Panc1 (cell line): ENCODE data around the gene ASAH2. TPM values are rescaled to one million over a fixed set of nuclear protein-coding genes. Genes with fewer than 3 reads are reported as not detected.

Experiments
- ATAC-seq: fragments of 200-7000 bp; cut with Tn5 transposase; 2 replicates; pipeline ENCODE4 v1.9.1; 2020; ENCODE audit warnings: mild to moderate bottlenecking, moderate library complexity
- BruUV-seq: library from RNA; stranded (reverse); fragments of 400-500 nt; replicated peaks from 2 replicates; lab custom pipeline; 2021; lab: Mats Ljungman, UMichigan
- CTCF ChIA-PET: fragments of 300-600 bp; sonication (Branson Sonifier 250); formaldehyde crosslinking; loops from one replicate; lab custom pipeline; 2022; ENCODE audit warnings: antibody characterized with exemption; lab: Charles Lee
- POLR2A ChIA-PET: fragments of 300-600 bp; sonication (Branson Sonifier 250); formaldehyde crosslinking; loops from one replicate; lab custom pipeline; 2022; ENCODE audit warnings: antibody characterized with exemption; lab: Charles Lee
- DNase-seq: peaks from one replicate; pipeline ENCODE4 v3.0.0-alpha.2; 2010; ENCODE audit warnings: low read depth, low spot score
- H3K27ac ChIP-seq: 2 replicates; pipeline ENCODE4 v1.5.1; 2011; ENCODE audit warnings: mild to moderate bottlenecking, low read length, inconsistent platforms
- H3K27me3 ChIP-seq: fragments of 200-500 bp; sonication (Bioruptor generic); 2 replicates; pipeline ENCODE4 v1.6.0; 2014; ENCODE audit warnings: low read length, inconsistent platforms; ENCODE audit not compliant: control insufficient read depth, insufficient read depth
- H3K36me3 ChIP-seq: fragments of 200-500 bp; sonication (Bioruptor generic); 2 replicates; pipeline ENCODE4 v1.5.1; 2014; ENCODE audit warnings: inconsistent platforms, mild to moderate bottlenecking, low read length, moderate library complexity; ENCODE audit not compliant: control insufficient read depth, insufficient read depth
- H3K4me1 ChIP-seq: 2 replicates; pipeline ENCODE4 v1.5.1; 2011; ENCODE audit warnings: inconsistent platforms, mild to moderate bottlenecking, low read length, moderate library complexity; ENCODE audit not compliant: control insufficient read depth, insufficient read depth
- H3K4me3 ChIP-seq, 2 experiments: 2 replicates each; pipeline ENCODE4 v1.5.1; 2011 to 2012; ENCODE audit warnings: low read depth in 2 of 2, low read length in 2 of 2, mild to moderate bottlenecking in 2 of 2, inconsistent platforms in 1 of 2, moderate library complexity in 1 of 2
- H3K9me3 ChIP-seq: fragments of 200-500 bp; sonication (Bioruptor generic); 2 replicates; pipeline ENCODE4 v1.5.1; 2014; ENCODE audit warnings: low read depth, mild to moderate bottlenecking, inconsistent platforms, low read length, moderate library complexity; ENCODE audit not compliant: control insufficient read depth, insufficient read depth
- POLR2AphosphoS5 ChIP-seq: IDR thresholded peaks from 2 replicates; pipeline ENCODE4 v1.6.1; 2012; ENCODE audit warnings: mild to moderate bottlenecking, low read depth, low read length, moderate library complexity
- SIN3A ChIP-seq: IDR thresholded peaks from 2 replicates; pipeline ENCODE4 v1.6.1; 2012; ENCODE audit warnings: low read depth, mild to moderate bottlenecking, low read length, moderate library complexity, borderline replicate concordance; ENCODE audit not compliant: insufficient read depth
- TCF7L2 ChIP-seq: IDR thresholded peaks from 2 replicates; pipeline ENCODE4 v1.6.1; 2011; ENCODE audit warnings: mild to moderate bottlenecking, low read depth, low read length, inconsistent platforms
- in situ Hi-C: cut with HindIII; loops from 2 replicates; pipeline ENCODE4 v1.10.0; 2016; ENCODE audit warnings: low sequenced_read_pairs, low pct_unique_long_range_greater_than_20kb
- intact Hi-C: fragments of 100-400 bp; cut with micrococcal nuclease; formaldehyde crosslinking; loops from one replicate; pipeline ENCODE4 v1.10.0; 2022; ENCODE audit not compliant: unreplicated experiment
- total RNA-seq: library from RNA; stranded (reverse); gene quantifications from one replicate; pipeline ENCODE4 v1.2.1, GENCODE V29; 2021; ENCODE audit not compliant: unreplicated experiment
- TF ChIP-seq, protein P1 (sequence below): fragments of 450-650 bp; IDR thresholded peaks from 2 replicates; pipeline ENCODE4 v1.5.1; 2017; ENCODE audit warnings: mild to moderate bottlenecking
- TF ChIP-seq, protein P2 (sequence below), 2 experiments: IDR thresholded peaks; 2 replicates each; pipeline ENCODE4 v1.6.1; 2011 to 2012; ENCODE audit warnings: low read depth in 2 of 2, control low read depth in 1 of 2, low read length in 1 of 2, mild to moderate bottlenecking in 1 of 2, moderate library complexity in 1 of 2; ENCODE audit not compliant: insufficient read depth in 1 of 2

Gene ASAH2
- total RNA-seq, 1 experiment from 2014 or later, result 6.5 TPM

DNA sequence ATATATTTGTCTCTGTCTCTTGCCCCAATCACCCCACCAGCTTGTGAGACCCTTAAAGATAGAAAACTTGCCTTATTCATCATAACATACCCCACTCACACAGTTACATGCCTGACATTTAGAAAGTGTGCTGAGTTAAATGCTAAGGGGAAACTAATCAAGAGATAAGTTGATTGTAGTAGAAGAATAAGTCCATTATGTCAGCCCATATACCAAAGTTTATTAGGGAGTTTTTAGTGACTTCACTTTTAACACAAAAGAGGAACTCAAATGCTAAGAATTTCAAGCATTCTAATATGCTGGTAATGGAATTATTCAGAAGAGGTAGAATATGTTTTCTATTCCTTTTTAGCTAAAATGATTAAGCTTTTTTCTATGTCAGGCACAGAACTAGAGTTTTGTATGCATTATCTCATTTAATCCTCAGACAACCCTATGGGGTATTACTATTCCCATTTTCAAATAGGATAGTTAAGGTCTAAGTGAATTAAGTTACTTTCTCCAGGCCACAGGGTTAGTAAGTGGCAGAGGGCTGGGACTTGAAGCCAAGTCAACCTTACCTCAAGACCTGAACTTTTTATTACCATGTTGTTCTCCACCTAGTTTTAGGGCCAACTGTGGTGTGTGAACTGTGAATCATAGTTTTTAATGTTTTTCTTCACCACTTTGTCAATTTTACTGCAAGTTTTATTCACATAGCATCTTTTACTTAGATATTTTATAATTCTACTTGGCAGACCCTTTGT, 19.6 kb downstream of the ASAH2 start:
- ATAC-seq (no peak), DNase-seq (no peak)
- intact Hi-C loops (no loop called here), in situ Hi-C loops (no loop called here)
- no peak overlapping the region for H3K4me3 ChIP-seq
- no peaks in the 10 kb centered on the region for H3K9me3 ChIP-seq
- H3K4me1 ChIP-seq, result no peaks in the 10 kb centered on the region
- CTCF ChIA-PET, result no interaction called here
- BruUV-seq, result no TSS peak
- peaks cover 42% of the 10 kb centered on the region for H3K27me3 ChIP-seq
- POLR2A ChIA-PET, result no interaction called here
- TF ChIP-seq, protein P1, sequence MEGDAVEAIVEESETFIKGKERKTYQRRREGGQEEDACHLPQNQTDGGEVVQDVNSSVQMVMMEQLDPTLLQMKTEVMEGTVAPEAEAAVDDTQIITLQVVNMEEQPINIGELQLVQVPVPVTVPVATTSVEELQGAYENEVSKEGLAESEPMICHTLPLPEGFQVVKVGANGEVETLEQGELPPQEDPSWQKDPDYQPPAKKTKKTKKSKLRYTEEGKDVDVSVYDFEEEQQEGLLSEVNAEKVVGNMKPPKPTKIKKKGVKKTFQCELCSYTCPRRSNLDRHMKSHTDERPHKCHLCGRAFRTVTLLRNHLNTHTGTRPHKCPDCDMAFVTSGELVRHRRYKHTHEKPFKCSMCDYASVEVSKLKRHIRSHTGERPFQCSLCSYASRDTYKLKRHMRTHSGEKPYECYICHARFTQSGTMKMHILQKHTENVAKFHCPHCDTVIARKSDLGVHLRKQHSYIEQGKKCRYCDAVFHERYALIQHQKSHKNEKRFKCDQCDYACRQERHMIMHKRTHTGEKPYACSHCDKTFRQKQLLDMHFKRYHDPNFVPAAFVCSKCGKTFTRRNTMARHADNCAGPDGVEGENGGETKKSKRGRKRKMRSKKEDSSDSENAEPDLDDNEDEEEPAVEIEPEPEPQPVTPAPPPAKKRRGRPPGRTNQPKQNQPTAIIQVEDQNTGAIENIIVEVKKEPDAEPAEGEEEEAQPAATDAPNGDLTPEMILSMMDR, result no peak
- TF ChIP-seq TCF7L2 (no peak), SIN3A (no peak), POLR2AphosphoS5 (no peak)
- TF ChIP-seq, protein P2, sequence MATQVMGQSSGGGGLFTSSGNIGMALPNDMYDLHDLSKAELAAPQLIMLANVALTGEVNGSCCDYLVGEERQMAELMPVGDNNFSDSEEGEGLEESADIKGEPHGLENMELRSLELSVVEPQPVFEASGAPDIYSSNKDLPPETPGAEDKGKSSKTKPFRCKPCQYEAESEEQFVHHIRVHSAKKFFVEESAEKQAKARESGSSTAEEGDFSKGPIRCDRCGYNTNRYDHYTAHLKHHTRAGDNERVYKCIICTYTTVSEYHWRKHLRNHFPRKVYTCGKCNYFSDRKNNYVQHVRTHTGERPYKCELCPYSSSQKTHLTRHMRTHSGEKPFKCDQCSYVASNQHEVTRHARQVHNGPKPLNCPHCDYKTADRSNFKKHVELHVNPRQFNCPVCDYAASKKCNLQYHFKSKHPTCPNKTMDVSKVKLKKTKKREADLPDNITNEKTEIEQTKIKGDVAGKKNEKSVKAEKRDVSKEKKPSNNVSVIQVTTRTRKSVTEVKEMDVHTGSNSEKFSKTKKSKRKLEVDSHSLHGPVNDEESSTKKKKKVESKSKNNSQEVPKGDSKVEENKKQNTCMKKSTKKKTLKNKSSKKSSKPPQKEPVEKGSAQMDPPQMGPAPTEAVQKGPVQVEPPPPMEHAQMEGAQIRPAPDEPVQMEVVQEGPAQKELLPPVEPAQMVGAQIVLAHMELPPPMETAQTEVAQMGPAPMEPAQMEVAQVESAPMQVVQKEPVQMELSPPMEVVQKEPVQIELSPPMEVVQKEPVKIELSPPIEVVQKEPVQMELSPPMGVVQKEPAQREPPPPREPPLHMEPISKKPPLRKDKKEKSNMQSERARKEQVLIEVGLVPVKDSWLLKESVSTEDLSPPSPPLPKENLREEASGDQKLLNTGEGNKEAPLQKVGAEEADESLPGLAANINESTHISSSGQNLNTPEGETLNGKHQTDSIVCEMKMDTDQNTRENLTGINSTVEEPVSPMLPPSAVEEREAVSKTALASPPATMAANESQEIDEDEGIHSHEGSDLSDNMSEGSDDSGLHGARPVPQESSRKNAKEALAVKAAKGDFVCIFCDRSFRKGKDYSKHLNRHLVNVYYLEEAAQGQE (IDR thresholded peaks at IDR 0.05; ENCODE audit: insufficient read depth in 1 of 2, low read depth in 2 of 2, low read length in 1 of 2), result no peak
- H3K27ac ChIP-seq, result no peak overlapping the region
- H3K36me3 ChIP-seq, result no peaks in the 10 kb centered on the region

DNA sequence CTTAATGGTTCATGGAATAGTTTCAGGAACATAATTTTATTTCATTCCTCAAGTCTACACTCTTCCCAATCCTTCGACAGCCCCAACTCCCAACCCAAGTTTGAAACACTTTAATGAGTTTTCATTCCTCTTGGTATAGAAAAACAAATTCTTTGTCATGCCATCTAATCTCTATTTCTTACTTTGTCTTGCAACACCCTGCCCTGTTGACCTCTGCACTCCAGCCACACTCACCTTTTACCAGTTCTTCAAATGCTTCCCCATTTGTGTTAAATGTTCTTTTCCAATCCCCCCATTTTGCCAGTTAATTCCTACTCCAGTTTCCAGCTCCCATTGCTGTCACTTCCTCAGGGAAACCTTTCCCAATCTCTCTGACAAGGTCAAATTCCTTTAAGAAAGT, 21.9 kb downstream of the ASAH2 start:
- ChIA-PET CTCF (no interaction called here), POLR2A (no interaction called here)
- H3K36me3 ChIP-seq, result no peaks in the 10 kb centered on the region
- no peak overlapping the region for H3K27ac ChIP-seq
- no peaks in the 10 kb centered on the region for H3K9me3 ChIP-seq
- BruUV-seq, result no TSS peak
- H3K4me1 ChIP-seq, result no peaks in the 10 kb centered on the region
- intact Hi-C loops, result no loop called here
- in situ Hi-C loops, result no loop called here
- H3K4me3 ChIP-seq, result no peak overlapping the region
- H3K27me3 ChIP-seq, result peaks cover 34% of the 10 kb centered on the region
- TF ChIP-seq SIN3A (no peak), TCF7L2 (no peak), POLR2AphosphoS5 (no peak)
- TF ChIP-seq, protein P2 (IDR thresholded peaks at IDR 0.05; ENCODE audit: insufficient read depth in 1 of 2, low read depth in 2 of 2, low read length in 1 of 2), result no peak
- TF ChIP-seq, protein P1, result no peak
- ATAC-seq (no peak), DNase-seq (no peak)
